Measurements from ENCODE around the gene SYTL3.
A peak's percentile ranks its signal among the peaks of the same experiment; 100 is the strongest.

Gene SYTL3

GRCh38 chr6:158813032-158813431 is 163.2 kb downstream of the SYTL3 start:
- Histone ChIP-seq H3K79me2 (ENCODE audit: insufficient read depth, low read length) (peaks cover 100% of the 10 kb centered on the region), H3K4me2 (ENCODE audit: insufficient read depth, low read length) (peak overlapping the region; percentile 44), H3K4me1 (ENCODE audit: insufficient read depth, low read length) (peaks cover 83% of the 10 kb centered on the region), H3K36me3 (ENCODE audit: insufficient read depth, low read length) (peaks cover 86% of the 10 kb centered on the region), H3K9me3 (ENCODE audit: insufficient read depth, low read length, severe bottlenecking) (no peaks in the 10 kb centered on the region), H3K27me3 (ENCODE audit: insufficient read depth, low read length, poor library complexity) (no peaks in the 10 kb centered on the region), H3K4me3 (ENCODE audit: low read depth in 1 of 2, low read length in 2 of 2) (no peak overlapping the region), H4K20me1 (ENCODE audit: insufficient read depth, low read length) (peaks cover 92% of the 10 kb centered on the region), H3K27ac (ENCODE audit: low read length) (no peak overlapping the region), H3K9ac (ENCODE audit: low read depth, low read length) (no peak overlapping the region), H2AFZ (ENCODE audit: low read depth, low read length) (no peak overlapping the region)
- TF ChIP-seq CTCF (IDR thresholded peaks at IDR 0.05; ENCODE audit: borderline replicate concordance, extremely low read depth, low read length, poor library complexity, severe bottlenecking) (no peak), EZH2 (IDR thresholded peaks at IDR 0.05; ENCODE audit: borderline replicate concordance, low read depth, low read length, severe bottlenecking) (no peak)
- DNase-seq = no peak
- ATAC-seq (ENCODE audit: insufficient read depth, low read depth) = no peak
